K562 (cell line): Measurements from ENCODE around the gene JADE2. TPM values are rescaled to one million over a fixed set of nuclear protein-coding genes. Genes with fewer than 3 reads are reported as not detected.

Experiments
- ATAC-seq: fragments of 200-7000 bp; cut with Tn5 transposase; 3 replicates; pipeline ENCODE4 v1.9.1; 2020; ENCODE audit warnings: moderate library complexity
- BruUV-seq: library from RNA; stranded (reverse); fragments of 400-500 nt; replicated peaks from 2 replicates; lab custom pipeline; 2021; lab: Mats Ljungman, UMichigan
- CTCF ChIA-PET: fragments of 300-600 bp; formaldehyde crosslinking; extraction: SDS; loops from one replicate; lab custom pipeline; 2021; ENCODE audit warnings: low intra/inter-chr PET ratio; lab: Yijun Ruan, JAX
- POLR2A ChIA-PET: fragments of 300-600, 350-650 bp; sonication (Branson Sonifier 250); formaldehyde crosslinking; extraction: SDS; loops from one replicate; lab custom pipeline; 2021; ENCODE audit warnings: antibody characterized with exemption, inconsistent platforms; lab: Yijun Ruan, JAX
- DNase-seq, 4 experiments: peaks; one replicate each; pipeline versions ENCODE4 v3.0.0 to v3.0.0-alpha.2; 2011 to 2018; ENCODE audit warnings: low spot score in 3 of 4, mixed read lengths in 3 of 4; ENCODE audit errors: extremely low read depth in 1 of 4
- FAIRE-seq: peaks from 2 replicates; lab custom pipeline; 2011; peaks lifted over from hg19 to GRCh38; lab: Jason Lieb, UNC
- H2AFZ ChIP-seq: 2 replicates; pipeline ENCODE4 v1.6.0; 2011; ENCODE audit warnings: low read depth, low read length, control low read depth, inconsistent platforms
- H3K27ac ChIP-seq: fragments of 200-600 bp; 3 replicates; pipeline ENCODE4 v1.8.0; 2011; ENCODE audit warnings: low read depth, mild to moderate bottlenecking, control low read depth, inconsistent platforms, low read length, moderate library complexity, mixed read lengths; ENCODE audit errors: extremely low read depth
- H3K27me3 ChIP-seq, 2 experiments: fragments of 300-600 bp in 1 of 2; 2 replicates in 1 of 2; 3 replicates in 1 of 2; pipeline versions ENCODE4 v1.6.0 to v1.8.0; 2011; ENCODE audit warnings: inconsistent platforms in 2 of 2, low read length in 2 of 2, mild to moderate bottlenecking in 1 of 2, mixed read lengths in 1 of 2, moderate library complexity in 1 of 2; ENCODE audit not compliant: control insufficient read depth in 2 of 2, insufficient read depth in 2 of 2
- H3K36me3 ChIP-seq: fragments of 300-600 bp; 3 replicates; pipeline ENCODE4 v1.8.0; 2011; ENCODE audit warnings: mild to moderate bottlenecking, low read length, inconsistent platforms; ENCODE audit not compliant: control insufficient read depth, insufficient read depth
- H3K4me1 ChIP-seq, 2 experiments: fragments of 200-600 bp in 1 of 2; replicated peaks in 1 of 2; 2 replicates in 1 of 2; 3 replicates in 1 of 2; pipeline versions ENCODE4 v1.5.1 to v1.8.0; 2011; ENCODE audit warnings: inconsistent platforms in 2 of 2, low read length in 2 of 2, mild to moderate bottlenecking in 1 of 2, mixed read lengths in 1 of 2, moderate library complexity in 1 of 2; ENCODE audit not compliant: control insufficient read depth in 2 of 2, insufficient read depth in 2 of 2
- H3K4me2 ChIP-seq: 2 replicates; pipeline ENCODE4 v1.6.1; 2011; ENCODE audit warnings: low read length, control low read depth, inconsistent platforms, mixed read lengths; ENCODE audit not compliant: insufficient read depth
- H3K4me3 ChIP-seq: fragments of 200-600 bp; sonication (generic), shearing (Covaris generic); 2 replicates; pipeline ENCODE4 v1.5.1; 2016; ENCODE audit warnings: control low read depth, inconsistent platforms
- H3K79me2 ChIP-seq: fragments of 200-600 bp; 3 replicates; pipeline ENCODE4 v1.8.0; 2011; ENCODE audit warnings: low read length, inconsistent platforms; ENCODE audit not compliant: control insufficient read depth, insufficient read depth
- H3K9ac ChIP-seq, 2 experiments: 2 replicates each; pipeline versions ENCODE4 v1.6.0 to v1.6.1; 2011; ENCODE audit warnings: low read depth in 2 of 2, low read length in 2 of 2, control low read depth in 1 of 2, inconsistent platforms in 1 of 2, mild to moderate bottlenecking in 1 of 2, mixed read lengths in 1 of 2; ENCODE audit not compliant: insufficient read depth in 1 of 2
- H3K9me1 ChIP-seq: one replicate; pipeline ENCODE4 v1.6.0; 2011; ENCODE audit warnings: inconsistent platforms, mild to moderate bottlenecking, low read length, moderate library complexity; ENCODE audit not compliant: control insufficient read depth, insufficient read depth
- H3K9me3 ChIP-seq: replicated peaks from 2 replicates; pipeline ENCODE4 v1.5.1; 2011; ENCODE audit warnings: low read depth, low read length, inconsistent platforms; ENCODE audit not compliant: control insufficient read depth, insufficient read depth
- H4K20me1 ChIP-seq: replicated peaks from 2 replicates; pipeline ENCODE4 v1.6.1; 2011; ENCODE audit warnings: low read length, inconsistent platforms, mixed read lengths; ENCODE audit not compliant: control insufficient read depth, insufficient read depth
- CEBPG ChIP-seq, 3 experiments: fragments of 200-800 bp in 1 of 3; sonication (Bioruptor generic) in 1 of 3; sonication (generic) in 1 of 3; formaldehyde crosslinking in 1 of 3; IDR thresholded peaks in 2 of 3; conservative IDR thresholded peaks in 1 of 3; 2 replicates each; pipeline versions ENCODE4 v1.6.1 to v1.8.0; 2016 to 2022; ENCODE audit warnings: missing compliant biosample characterization in 2 of 3, missing genetic modification characterization in 2 of 3, mild to moderate bottlenecking in 1 of 3, missing genetic modification reagents in 1 of 3
- SAFB2 ChIP-seq: fragments of 200-400 bp; formaldehyde crosslinking; IDR thresholded peaks from 2 replicates; pipeline ENCODE4 v1.6.1; 2018; ENCODE audit warnings: borderline replicate concordance, low read length, low read depth, moderate library complexity; ENCODE audit not compliant: severe bottlenecking
- SMARCA5 ChIP-seq: fragments of 450-650 bp; IDR thresholded peaks from 2 replicates; pipeline ENCODE4 v1.6.1; 2016
- SP2 ChIP-seq: IDR thresholded peaks from 2 replicates; pipeline ENCODE4 v1.6.1; 2011; ENCODE audit warnings: mild to moderate bottlenecking, low read depth, low read length, moderate library complexity; ENCODE audit not compliant: poor library complexity, severe bottlenecking; ENCODE audit errors: extremely low read depth
- ZNF395 ChIP-seq: fragments of 200-800 bp; sonication (Bioruptor generic); IDR thresholded peaks from 2 replicates; pipeline ENCODE4 v1.6.1; 2017; ENCODE audit warnings: missing genetic modification characterization, missing compliant biosample characterization
- WGBS: fragments of 100-300 bp; shearing (Covaris generic); methylation state at CpG from one replicate; pipeline ENCODE4 v1.1.6; 2016; ENCODE audit warnings: low coverage, mixed read lengths; ENCODE audit not compliant: insufficient coverage; ENCODE audit errors: missing lambda C conversion rate; 5-methylcytosine and 5-hydroxymethylcytosine counted together
- in situ Hi-C: fragments of 300-500 bp; cut with MboI; formaldehyde crosslinking; loops from 4 replicates; pipeline ENCODE4 v1.15.0; 2018; ENCODE audit warnings: inconsistent platforms, mixed read lengths
- intact Hi-C: fragments of 100-400 bp; cut with micrococcal nuclease; formaldehyde crosslinking; loops from 2 replicates; pipeline ENCODE4 v1.14.2; 2022
- polyA plus RNA-seq, 8 experiments: library from polyadenylated mRNA; depleted of rRNA in 4 of 8; stranded (reverse) in 5 of 8; unstranded in 3 of 8; fragments of >200 nt; fragmentation: Nextera tagmentation in 2 of 8; fragmentation: Illumina TruSeq in 1 of 8; extraction: Ambion mirVana in 2 of 8; extraction: Trizol in 1 of 8; gene quantifications; 2 replicates each; pipeline versions ENCODE4 v1.2.1 to v1.2.3, GENCODE V29; 2011 to 2014; ENCODE audit warnings: inconsistent platforms in 1 of 8, missing spikeins in 1 of 8
- total RNA-seq, 7 experiments: library from RNA; depleted of rRNA in 6 of 7; stranded (reverse); fragments of >200 nt in 6 of 7; fragmentation: Illumina TruSeq in 2 of 7; extraction: Trizol in 2 of 7; gene quantifications; 2 replicates each; pipeline versions ENCODE4 v1.2.1 to v1.2.3, GENCODE V29; 2011 to 2021; ENCODE audit warnings: low replicate concordance in 1 of 7

JADE2 gene
- total and polyA plus RNA-seq, 9 of the 15 experiments (the other 6 are each of a cell fraction or from before 2014, with no cell fraction given): 0.50 to 23.3 (median 9.1) TPM

GRCh38 chr5:134606726-134607125 lies 81.3 kb downstream of the JADE2 start:
- Histone ChIP-seq H3K4me2 (no peak overlapping the region), H3K27me3 (no peaks in the 10 kb centered on the region), H3K27ac (no peak overlapping the region), H3K9me1 (no peaks in the 10 kb centered on the region), H3K9me3 (no peaks in the 10 kb centered on the region), H4K20me1 (no peaks in the 10 kb centered on the region), H2AFZ (no peak overlapping the region), H3K36me3 (peaks cover 72% of the 10 kb centered on the region), H3K79me2 (no peaks in the 10 kb centered on the region), H3K4me3 (no peak overlapping the region), H3K4me1 (no peaks in the 10 kb centered on the region), H3K9ac (no peak overlapping the region)
- DNase-seq (no peak), FAIRE-seq (no peak), ATAC-seq (no peak)
- 84% methylated on average over 5 of the region's 5 CpGs for WGBS
- CTCF ChIA-PET: no interaction called here
- TF ChIP-seq CEBPG (CRISPR knock-in tag; IDR thresholded peaks at IDR 0.05) (no peak), CEBPG (tag; conservative IDR thresholded peaks at IDR 0.05 in 1 of 2, IDR thresholded peaks at IDR 0.05 in 1 of 2) (0 out of 4 replicates have a peak, but pooled peaks of 1 of the 2 experiments have one; percentile 23), SMARCA5 (no peak)
- in situ Hi-C loops (no loop called here), intact Hi-C loops (no loop called here)
- POLR2A ChIA-PET: interaction anchor here (0.7 to 1.2 kb wide), 3 partner anchors 9 to 729 kb away, joined by 3 to 8 read pairs (median 3); no protein-coding TSS in a partner anchor
- BruUV-seq: no TSS peak

GRCh38 chr5:134608555-134608954 lies 83.1 kb downstream of the JADE2 start:
- no peaks in the 10 kb centered on the region for H3K9me1 ChIP-seq
- DNase-seq (no peak), FAIRE-seq (no peak), ATAC-seq (no peak)
- H3K4me2 ChIP-seq: no peak overlapping the region
- H3K79me2 ChIP-seq: no peaks in the 10 kb centered on the region
- no peak overlapping the region for H3K9ac ChIP-seq
- 82% methylated on average over 3 of the region's 3 CpGs for WGBS
- H4K20me1 ChIP-seq: no peaks in the 10 kb centered on the region
- no peaks in the 10 kb centered on the region for H3K4me1 ChIP-seq
- POLR2A ChIA-PET: interaction anchor here (0.6 to 1.1 kb wide), 3 partner anchors 10 to 296 kb away, joined by 3 read pairs; no protein-coding TSS in a partner anchor
- H3K36me3 ChIP-seq: peaks cover 81% of the 10 kb centered on the region
- H3K4me3 ChIP-seq: no peak overlapping the region
- no TSS peak for BruUV-seq
- no peaks in the 10 kb centered on the region for H3K9me3 ChIP-seq
- in situ Hi-C loops: no loop called here
- H3K27ac ChIP-seq: no peak overlapping the region; the same call in 2 of the 3 replicates
- CTCF ChIA-PET: no interaction called here
- intact Hi-C loops: no loop called here
- H2AFZ ChIP-seq: no peak overlapping the region
- TF ChIP-seq SP2 (no peak), SAFB2 (no peak), ZNF395 (CRISPR knock-in tag) (0 out of 2 replicates have a peak, but pooled peaks have one; percentile 1)
- H3K27me3 ChIP-seq: no peaks in the 10 kb centered on the region
